UCSD-AML1 (cell line): ENCODE data around the gene PTPRR.

Experiments
- DNase-seq: peaks from one replicate; lab custom pipeline; 2025; ENCODE audit not compliant: unreplicated experiment; lab: John Stamatoyannopoulos, UW

The PTPRR gene

GRCh38 chr12:70919176-70919575, 1.4 kb downstream of the PTPRR start:
- no peak for DNase-seq

- DNase-seq, result no peak
These were observed 2.2 kb downstream of the PTPRR start for GRCh38 chr12:70918321-70918720.

DNA sequence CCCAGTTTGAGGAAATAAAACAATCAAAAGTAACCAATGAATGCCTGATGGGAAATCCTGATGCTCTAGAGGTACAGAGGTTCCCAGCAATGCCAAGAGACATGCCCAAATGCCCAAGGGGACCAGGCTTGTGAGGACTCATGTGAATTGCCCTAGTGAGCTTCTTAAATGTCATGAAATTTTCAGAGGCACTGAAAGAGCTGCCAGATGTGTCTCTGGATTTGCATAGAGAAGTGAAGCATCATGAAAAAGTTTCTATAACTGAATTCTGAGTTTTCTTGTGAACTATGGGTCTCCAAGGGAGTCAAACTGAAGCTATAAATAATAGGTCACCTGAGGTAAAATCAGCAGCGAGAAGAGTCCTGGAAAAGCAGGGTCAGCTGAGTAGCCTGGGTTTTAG, 9.9 kb downstream of the PTPRR start:
- DNase-seq, result no peak

- no peak for DNase-seq
These were observed 11.6 kb downstream of the PTPRR start for GRCh38 chr12:70908978-70909377.

DNA sequence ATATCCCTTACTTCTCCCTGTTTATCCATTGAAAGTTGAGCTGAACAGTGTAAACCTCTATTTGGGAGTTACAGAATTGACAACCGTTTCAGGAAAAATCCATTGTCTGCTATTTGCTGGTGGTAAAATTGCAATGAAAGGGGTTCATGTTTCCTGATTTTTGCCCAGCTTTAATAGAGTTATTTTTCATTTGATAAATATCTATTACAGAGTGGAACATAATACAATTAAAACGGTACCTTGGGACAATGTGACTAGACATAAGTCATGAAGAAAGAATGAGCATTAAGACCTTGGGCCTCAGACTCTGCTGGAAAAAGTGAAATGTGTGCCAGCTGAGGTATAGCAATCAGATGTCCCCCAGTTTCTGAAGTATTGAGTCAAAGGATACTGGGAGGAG, 13.1 kb downstream of the PTPRR start:
- no peak for DNase-seq

- no peak for DNase-seq
These were observed 24.6 kb downstream of the PTPRR start for GRCh38 chr12:70895956-70896355.

- DNase-seq, result no peak
These were observed 27.9 kb downstream of the PTPRR start for GRCh38 chr12:70892593-70892992.

GRCh38 chr12:70890895-70891832, 29.4 kb downstream of the PTPRR start:
- no peak for DNase-seq

- no peak for DNase-seq
These were observed 34.6 kb downstream of the PTPRR start for GRCh38 chr12:70885956-70886355.

- DNase-seq, result no peak
These were observed 36.7 kb downstream of the PTPRR start for GRCh38 chr12:70883855-70884254.

GRCh38 chr12:70880744-70881143, 39.8 kb downstream of the PTPRR start:
- no peak for DNase-seq

DNA sequence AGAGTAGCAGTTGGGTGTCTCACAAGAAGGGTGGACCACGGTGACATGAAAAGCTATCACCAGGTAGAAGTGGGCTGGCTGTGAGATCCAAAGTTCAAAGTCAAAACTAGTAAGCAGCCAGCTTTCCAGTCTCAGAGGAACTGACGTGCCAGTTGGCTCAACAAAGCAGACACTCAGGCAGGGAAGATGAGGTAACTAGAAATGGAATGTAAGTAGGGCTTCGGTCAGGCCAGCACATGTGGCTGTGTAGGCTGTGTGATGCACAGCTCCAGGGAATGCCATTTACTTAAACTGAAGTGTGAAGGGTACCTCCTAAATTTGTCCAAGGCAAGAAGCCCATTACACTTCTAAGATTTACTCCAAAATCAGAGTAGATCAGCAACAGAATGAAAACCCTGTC, 43.6 kb downstream of the PTPRR start:
- DNase-seq, result no peak

DNA sequence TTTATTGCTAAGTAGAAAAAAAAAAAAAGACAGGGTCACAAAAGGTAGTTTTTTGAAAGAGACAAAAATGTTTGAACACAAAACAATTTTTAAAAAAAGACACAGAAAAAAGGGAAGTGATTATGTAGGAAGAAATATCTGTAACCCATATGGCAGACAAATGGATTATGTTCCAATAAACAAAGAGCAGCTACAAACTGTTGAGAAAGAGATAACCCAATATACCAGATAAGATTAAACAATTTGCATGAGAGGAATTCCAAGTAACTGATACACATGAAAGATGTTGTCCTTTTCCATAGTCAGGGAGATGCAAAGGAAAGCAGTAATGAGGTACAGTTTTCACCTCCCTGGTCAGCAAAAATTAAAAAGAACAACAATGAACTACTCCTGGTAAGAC, 44.9 kb downstream of the PTPRR start:
- DNase-seq, result no peak

DNA sequence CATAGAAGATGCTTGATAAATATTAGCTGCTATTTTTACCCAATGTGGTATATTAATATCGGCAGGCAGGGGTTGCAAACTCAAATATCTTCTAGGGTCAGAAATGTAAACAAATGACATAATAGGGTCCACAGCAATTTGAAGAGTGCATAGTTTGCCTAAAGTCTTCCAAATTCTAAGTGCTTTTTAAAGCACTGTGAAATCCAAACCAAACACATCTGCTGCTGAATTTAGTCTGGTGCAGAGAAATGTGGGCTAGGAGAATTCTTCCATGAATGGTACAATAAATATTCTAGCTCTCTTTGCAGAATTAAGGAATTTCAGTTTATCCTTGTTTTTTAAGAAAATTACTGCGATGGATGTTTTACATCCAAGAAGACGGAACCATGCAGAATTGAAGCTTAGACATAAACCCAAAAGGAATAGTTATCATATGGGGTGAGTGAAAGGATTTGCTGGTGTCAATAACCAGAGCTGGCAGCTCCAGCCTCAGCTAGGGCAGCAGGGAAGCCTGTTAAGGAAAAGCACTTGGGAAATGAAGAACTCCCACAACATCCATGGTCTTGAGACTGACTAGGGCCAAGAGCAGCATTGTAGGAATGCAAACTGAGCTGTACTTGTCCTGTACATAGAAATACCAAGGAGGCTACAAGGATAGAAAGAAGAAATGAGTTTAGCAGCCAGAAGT, 65.5 kb downstream of the PTPRR start:
- DNase-seq, result no peak

- no peak for DNase-seq
These were observed 66.4 kb downstream of the PTPRR start for GRCh38 chr12:70854138-70854537.

- no peak for DNase-seq
These were observed 67.2 kb downstream of the PTPRR start for GRCh38 chr12:70853326-70853725.

- no peak for DNase-seq
These were observed 68.0 kb downstream of the PTPRR start for GRCh38 chr12:70852416-70853150.

- no peak for DNase-seq
These were observed 71.1 kb downstream of the PTPRR start for GRCh38 chr12:70849265-70849960.

DNA sequence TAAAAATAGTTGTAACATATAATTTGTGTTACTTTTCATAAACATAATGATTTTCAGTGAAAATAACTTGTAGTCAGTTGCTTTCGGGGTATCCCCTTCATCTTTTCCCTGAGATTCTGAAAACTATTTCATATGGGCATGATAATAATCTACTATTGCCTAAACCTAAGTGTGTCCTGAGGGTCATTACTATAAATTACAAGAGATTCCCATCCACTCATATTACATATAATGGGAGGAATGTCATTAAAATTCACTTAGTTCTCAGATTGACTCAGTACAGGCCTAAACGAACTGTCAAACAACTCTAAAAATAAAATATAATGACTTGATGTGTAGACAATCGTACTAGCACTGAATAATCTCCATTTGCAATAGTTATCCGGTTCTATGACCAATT, 72.7 kb downstream of the PTPRR start:
- DNase-seq, result no peak

GRCh38 chr12:70845268-70845667, 75.3 kb downstream of the PTPRR start:
- DNase-seq, result no peak

DNA sequence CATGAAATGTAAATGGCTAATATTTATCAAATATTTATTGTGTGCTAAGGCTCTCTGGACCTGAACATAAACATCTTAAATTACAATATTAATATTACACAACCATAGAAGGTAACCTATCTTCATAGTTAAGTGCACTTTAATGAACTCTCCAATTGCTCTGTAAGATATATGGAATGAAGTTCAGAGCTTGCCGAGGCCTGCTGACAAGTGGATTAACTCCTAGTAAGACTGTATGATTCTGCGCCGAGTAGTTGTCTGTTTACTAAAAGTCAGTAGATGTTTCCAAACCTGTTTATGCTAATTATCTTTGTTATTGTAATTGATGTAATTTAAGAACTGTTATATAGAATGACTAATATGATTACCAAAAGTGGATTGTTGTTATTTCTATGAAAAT, 77.2 kb downstream of the PTPRR start:
- DNase-seq, result no peak
